Spleen (tissue), 11 donors: ENCODE measurements around the gene KLC1. TPM values are rescaled to one million over a fixed set of nuclear protein-coding genes. Genes with fewer than 3 reads are reported as not detected.
"Not testable (repeated sequence)": the region's sequence is repeated elsewhere in the genome, so short reads cannot be mapped to it uniquely, and the experiment has no call there.

Experiments
- DNase-seq: peaks from one replicate; pipeline ENCODE4 v3.0.0-alpha.2; 2020
- H3K27ac ChIP-seq, 8 donors: fragments of 200-600 bp; sonication (generic) in 7 of 8; 1 replicate in 4 of 8; 2 replicates in 4 of 8; pipeline versions ENCODE4 v1.5.0 to v1.8.0; 2016 to 2021; ENCODE audit warnings: inconsistent platforms in 4 of 8, mild to moderate bottlenecking in 4 of 8, moderate library complexity in 1 of 8
- H3K27me3 ChIP-seq, 7 donors: fragments of 200-600 bp; sonication (generic) in 6 of 7; replicated peaks in 1 of 7; 1 replicate in 4 of 7; 2 replicates in 3 of 7; pipeline versions ENCODE4 v1.5.0 to v1.8.0; 2016 to 2021; ENCODE audit warnings: inconsistent platforms in 3 of 7, mild to moderate bottlenecking in 1 of 7
- H3K36me3 ChIP-seq, 6 donors: fragments of 200-600 bp; sonication (generic) in 5 of 6; 1 replicate in 4 of 6; 2 replicates in 2 of 6; pipeline versions ENCODE4 v1.5.0 to v1.8.0; 2016 to 2021; ENCODE audit warnings: inconsistent platforms in 2 of 6
- H3K4me1 ChIP-seq, 6 donors: fragments of 200-600 bp; sonication (generic) in 5 of 6; 1 replicate in 3 of 6; 2 replicates in 3 of 6; pipeline versions ENCODE4 v1.5.0 to v1.8.0; 2016 to 2021; ENCODE audit warnings: inconsistent platforms in 3 of 6
- H3K4me3 ChIP-seq, 8 donors: fragments of 200-600 bp; sonication (generic) in 7 of 8; 1 replicate in 4 of 8; 2 replicates in 4 of 8; pipeline versions ENCODE4 v1.5.0 to v1.8.0; 2016 to 2021; ENCODE audit warnings: inconsistent platforms in 4 of 8, mild to moderate bottlenecking in 4 of 8, moderate library complexity in 2 of 8
- H3K9me3 ChIP-seq, 8 donors: fragments of 200-600 bp; sonication (generic) in 7 of 8; 1 replicate in 4 of 8; 2 replicates in 4 of 8; pipeline versions ENCODE4 v1.5.0 to v1.8.0; 2016 to 2021; ENCODE audit warnings: inconsistent platforms in 4 of 8
- CTCF ChIP-seq, 11 experiments: fragments of 200-600 bp in 7 of 11; fragments of 450-650 bp in 4 of 11; sonication (generic) in 4 of 11; IDR thresholded peaks in 8 of 11; conservative IDR thresholded peaks in 3 of 11; 1 replicate in 7 of 11; 2 replicates in 4 of 11; pipeline versions ENCODE4 v1.4.0 to v1.8.0; 2016 to 2021; ENCODE audit warnings: antibody characterized with exemption in 11 of 11, inconsistent platforms in 4 of 11, mild to moderate bottlenecking in 1 of 11
- POLR2A ChIP-seq, 3 donors: fragments of 450-650 bp; IDR thresholded peaks; one replicate each; pipeline ENCODE4 v1.5.1; 2017; ENCODE audit warnings: antibody characterized with exemption in 3 of 3, mild to moderate bottlenecking in 1 of 3
- POLR2AphosphoS5 ChIP-seq, 3 donors: sonication (generic); formaldehyde crosslinking; IDR thresholded peaks; one replicate each; pipeline ENCODE4 v1.5.1; 2017; ENCODE audit warnings: antibody characterized with exemption in 3 of 3
- WGBS, 5 donors: extraction: QIAGEN DNeasy Blood & Tissue Kit in 3 of 5; methylation state at CpG; one replicate each; pipeline versions ENCODE4 v1.1.5 to v1.1.7; 2013 to 2018; 5-methylcytosine and 5-hydroxymethylcytosine counted together
- intact Hi-C: fragments of 100-400 bp; cut with DNase I; formaldehyde crosslinking; loops from one replicate; pipeline ENCODE4 v1.15.0; 2023; ENCODE audit warnings: low total_unique reads
- polyA plus RNA-seq, 3 donors: library from polyadenylated mRNA; stranded (reverse); fragments of 200-250 nt; gene quantifications; one replicate each; pipeline ENCODE4 v1.2.1, GENCODE V29; 2013
- total RNA-seq, 7 donors: library from RNA; depleted of rRNA in 3 of 7; stranded (reverse); fragments of >200 nt in 3 of 7; fragmentation: NEBNext Ultra II Directional in 4 of 7; extraction: Animal tissue kit (Norgen Biotek cat#: 25700) in 4 of 7; gene quantifications; one replicate each; pipeline versions ENCODE4 v1.1.0 to v1.2.1, GENCODE V29; 2016 to 2021
- donor health status: healthy with polysubstance abuse.
- donor health status: DM: no; HTN: no; CAD: no; lungs with moderate emphysema.
- donor health status: DM: no; HTN: no; CAD: no.
- donor health status: Bipolar disorder and iron deficiency.
- donor health status: healthy.
- donor health status: DM: no; HTN: no; CAD: no.
- donor health status: DM: yes; HTN: yes; CAD: no.

Gene KLC1
- total and polyA plus RNA-seq, 10 donors = 54.1 to 333 (median 226) TPM

- TF ChIP-seq POLR2A (IDR thresholded peaks at IDR 0.05) (no peak), POLR2AphosphoS5 (IDR thresholded peaks at IDR 0.05) (no peak), CTCF (IDR thresholded peaks at IDR 0.05 in 8 of 11, conservative IDR thresholded peaks at IDR 0.05 in 3 of 11) (no peak)
- Histone ChIP-seq H3K4me3 (no peak overlapping the region), H3K27ac (no peak overlapping the region), H3K27me3 (no peaks in the 10 kb centered on the region), H3K4me1 (peaks cover 0 to 4% (median 0%) of the 10 kb centered on the region in 6 donors), H3K36me3 (no peaks in the 10 kb centered on the region), H3K9me3 (no peaks in the 10 kb centered on the region)
- no peak for DNase-seq
- 92 to 95% (median 94%) methylated on average over 5 of the region's 5 CpGs for WGBS, 5 donors
- intact Hi-C loops = no loop called here
Measured at GRCh38 chr14:103600503-103600902, 28.5 kb upstream of the KLC1 start.

GRCh38 chr14:103604620-103605019 is 24.4 kb upstream of the KLC1 start:
- no peaks in the 10 kb centered on the region for H3K36me3 ChIP-seq
- intact Hi-C loops = no loop called here
- no peak for DNase-seq

DNA sequence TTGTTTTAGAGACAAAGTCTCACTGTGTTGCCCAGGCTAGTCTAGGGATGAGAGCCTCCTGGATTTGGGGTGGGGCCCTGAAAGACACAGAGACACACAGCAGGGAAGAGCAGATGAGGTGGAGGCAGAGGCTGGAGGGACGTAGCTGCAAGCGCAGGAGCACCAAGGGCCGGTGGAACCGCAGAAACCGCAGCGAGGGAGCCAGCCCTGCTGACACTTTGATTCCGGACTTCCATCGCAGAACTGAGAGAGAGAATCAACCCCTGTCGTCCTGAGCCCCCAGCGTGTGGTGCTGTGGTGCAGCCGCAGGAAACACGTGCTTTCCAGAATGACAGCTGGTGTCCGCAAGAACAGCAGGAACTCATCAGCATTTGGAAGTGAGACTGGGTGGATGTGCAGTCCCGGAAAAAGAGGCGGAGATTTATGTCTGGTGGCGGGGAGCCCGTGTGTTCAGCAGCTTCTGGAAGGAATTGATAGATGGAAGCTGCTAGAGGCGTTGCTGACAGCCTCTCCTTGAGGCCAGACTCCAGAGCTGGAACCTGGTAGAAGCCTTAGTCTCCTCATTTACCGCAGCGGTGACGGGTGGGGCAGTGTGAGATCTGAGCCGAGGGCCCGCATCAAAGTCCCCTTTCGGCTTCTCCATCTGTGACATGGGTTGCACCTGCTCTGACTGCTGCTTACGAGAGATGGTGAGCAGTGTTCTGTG is 21.9 kb upstream of the KLC1 start:
- DNase-seq = peak; percentile 85
- Histone ChIP-seq H3K4me3 (peak overlapping the region in 7 of 8 donors; percentile 4 to 53 (median 25)), H3K27me3 (peaks cover 0 to 20% (median 0%) of the 10 kb centered on the region in 7 donors), H3K27ac (peak overlapping the region in 3 of 8 donors; percentile 30 to 60 (median 33)), H3K36me3 (no peaks in the 10 kb centered on the region), H3K4me1 (peaks cover 8 to 25% (median 19%) of the 10 kb centered on the region in 6 donors), H3K9me3 (peaks cover 4 to 18% (median 15%) of the 10 kb centered on the region in 8 donors)
- intact Hi-C loops = no loop called here
- no peak for TF ChIP-seq POLR2A (IDR thresholded peaks at IDR 0.05)
- TF ChIP-seq POLR2AphosphoS5 (IDR thresholded peaks at IDR 0.05) = peak; percentile 65 to 93 (median 91)
- peak in 7 of 11 experiments; percentile 14 to 37 (median 29) for TF ChIP-seq CTCF (IDR thresholded peaks at IDR 0.05 in 8 of 11, conservative IDR thresholded peaks at IDR 0.05 in 3 of 11)
- 0 to 2% (median 1%) methylated on average over 22 to 25 of the region's 25 CpGs for WGBS, 5 donors

More at GRCh38 chr14:103604620-103605019, 24.4 kb upstream of the KLC1 start:
- WGBS, 5 donors = 89 to 96% (median 94%) methylated on average over 5 of the region's 5 CpGs
- no peak for TF ChIP-seq CTCF (IDR thresholded peaks at IDR 0.05 in 8 of 11, conservative IDR thresholded peaks at IDR 0.05 in 3 of 11)
- Histone ChIP-seq H3K27me3 (peaks cover 0 to 20% (median 0%) of the 10 kb centered on the region in 7 donors), H3K9me3 (no peaks in the 10 kb centered on the region), H3K4me1 (peaks cover 8 to 25% (median 19%) of the 10 kb centered on the region in 6 donors), H3K27ac (no peak overlapping the region), H3K4me3 (no peak overlapping the region)

- WGBS, 5 donors = 8 to 17% (median 11%) methylated on average over 15 of the region's 15 CpGs
- Histone ChIP-seq H3K27ac (peak overlapping the region in 1 of 8 donors; percentile 60), H3K4me1 (peaks cover 8 to 25% (median 19%) of the 10 kb centered on the region in 6 donors), H3K27me3 (peaks cover 0 to 20% (median 0%) of the 10 kb centered on the region in 7 donors), H3K36me3 (no peaks in the 10 kb centered on the region), H3K9me3 (peaks cover 4 to 19% (median 15%) of the 10 kb centered on the region in 8 donors), H3K4me3 (peak overlapping the region in 5 of 8 donors; percentile 21 to 53 (median 29))
- intact Hi-C loops = no loop called here
- TF ChIP-seq POLR2A (IDR thresholded peaks at IDR 0.05) (no peak), CTCF (IDR thresholded peaks at IDR 0.05 in 8 of 11, conservative IDR thresholded peaks at IDR 0.05 in 3 of 11) (no peak), POLR2AphosphoS5 (IDR thresholded peaks at IDR 0.05) (no peak)
- no peak for DNase-seq
Measured at GRCh38 chr14:103607822-103608221, 21.2 kb upstream of the KLC1 start.

DNA sequence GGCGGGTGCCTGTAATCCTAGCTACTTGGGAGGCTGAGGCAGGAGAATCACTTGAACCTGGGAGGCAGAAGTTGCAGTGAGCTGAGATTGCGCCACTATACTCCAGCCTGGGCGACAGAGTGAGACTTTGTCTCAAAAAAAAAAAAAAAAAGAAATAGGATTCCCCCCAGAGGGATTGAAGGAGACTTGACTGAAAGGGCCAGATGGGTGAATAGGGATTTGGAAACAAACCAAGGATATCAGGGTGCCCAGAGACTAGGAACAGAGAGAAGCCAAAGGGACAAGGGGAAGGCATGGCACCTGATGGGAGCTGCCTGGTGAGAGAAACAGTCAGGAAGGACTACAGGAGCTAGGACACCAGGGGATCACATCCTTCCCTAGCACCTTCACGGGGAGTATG is 19.9 kb upstream of the KLC1 start:
- H3K4me3 ChIP-seq, H3K36me3 ChIP-seq, DNase-seq, intact Hi-C loops, H3K27ac ChIP-seq: not testable (repeated sequence)
- Histone ChIP-seq H3K9me3 (peaks cover 4 to 19% (median 15%) of the 10 kb centered on the region in 8 donors), H3K4me1 (peaks cover 8 to 25% (median 19%) of the 10 kb centered on the region in 6 donors), H3K27me3 (peaks cover 0 to 20% (median 0%) of the 10 kb centered on the region in 7 donors)
- 78 to 92% (median 89%) methylated on average over 3 to 4 of the region's 4 CpGs for WGBS, 5 donors
